Skeletal muscle tissue (tissue), 4 donors: Measurements from ENCODE around the gene CACNG3. TPM values are rescaled to one million over a fixed set of nuclear protein-coding genes. Genes with fewer than 3 reads are reported as not detected.

Source experiments
- H3K27ac ChIP-seq: one replicate; pipeline ENCODE4 v1.7.0; 2013; ENCODE audit warnings: mild to moderate bottlenecking, low read depth, low read length, inconsistent platforms
- H3K27me3 ChIP-seq, 3 donors: one replicate each; pipeline ENCODE4 v1.7.0; 2013; ENCODE audit warnings: low read length in 3 of 3; ENCODE audit not compliant: control insufficient read depth in 3 of 3, insufficient read depth in 3 of 3
- H3K36me3 ChIP-seq, 3 donors: one replicate each; pipeline ENCODE4 v1.7.0; 2013; ENCODE audit warnings: low read length in 3 of 3; ENCODE audit not compliant: control insufficient read depth in 3 of 3, insufficient read depth in 3 of 3
- H3K4me1 ChIP-seq, 3 donors: one replicate each; pipeline ENCODE4 v1.7.0; 2013; ENCODE audit warnings: low read length in 3 of 3, mild to moderate bottlenecking in 3 of 3; ENCODE audit not compliant: control insufficient read depth in 3 of 3, insufficient read depth in 3 of 3
- H3K4me3 ChIP-seq, 3 donors: one replicate each; pipeline ENCODE4 v1.7.0; 2013; ENCODE audit warnings: low read length in 3 of 3
- H3K9ac ChIP-seq, 3 donors: one replicate each; pipeline ENCODE4 v1.7.0; 2013; ENCODE audit warnings: low read length in 3 of 3, mild to moderate bottlenecking in 3 of 3, moderate library complexity in 2 of 3, low read depth in 1 of 3
- H3K9me3 ChIP-seq, 3 donors: one replicate each; pipeline ENCODE4 v1.7.0; 2013; ENCODE audit warnings: low read length in 3 of 3; ENCODE audit not compliant: control insufficient read depth in 3 of 3
- total RNA-seq: library from RNA; depleted of rRNA; stranded (reverse); fragments of >200 nt; gene quantifications from one replicate; pipeline ENCODE4 v1.2.3, GENCODE V29; 2014
- donor health status: Osteomylitis.

Gene CACNG3
- not detected for total RNA-seq

GRCh38 chr16:24255456-24256371, at the start of gene CACNG3:
Gene CACNG3, plus strand, starts transcription at chr16:24256335. Its CDS starts 420 bp downstream, at chr16:24256755.
- Histone ChIP-seq H3K9me3 (peaks cover 0 to 2% (median 0%) of the 10 kb centered on the region in 3 donors), H3K27ac (no peak within 1 kb of the TSS), H3K27me3 (peaks cover 12 to 16% (median 13%) of the 10 kb centered on the region in 3 donors), H3K36me3 (no peaks in the 10 kb centered on the region), H3K4me1 (no peaks in the 10 kb centered on the region), H3K4me3 (no peak within 1 kb of the TSS), H3K9ac (no peak within 1 kb of the TSS)

DNA sequence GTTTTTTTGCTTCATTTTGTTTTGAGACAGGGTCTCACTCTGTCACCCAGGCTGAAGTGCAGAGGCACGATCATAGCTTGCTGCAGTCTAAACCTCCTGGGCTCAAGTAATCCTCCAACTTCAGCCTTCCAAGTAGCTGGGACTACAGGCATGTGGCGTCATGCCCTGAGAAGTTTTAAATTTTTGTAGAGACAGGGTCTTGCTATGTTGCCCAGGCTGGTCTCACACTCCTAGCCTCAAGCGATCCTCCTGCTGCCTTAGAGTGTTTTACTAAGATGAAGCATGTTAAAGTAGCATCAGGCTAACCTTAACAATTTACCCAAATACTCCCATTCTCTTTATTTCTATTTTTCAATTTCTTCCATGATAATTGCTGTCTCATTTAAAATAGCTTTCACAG, 49.2 kb upstream of the CACNG3 start:
- Histone ChIP-seq H3K9me3 (no peaks in the 10 kb centered on the region), H3K4me3 (no peak overlapping the region), H3K27me3 (peaks cover 0 to 2% (median 0%) of the 10 kb centered on the region in 3 donors), H3K27ac (no peak overlapping the region), H3K4me1 (no peaks in the 10 kb centered on the region), H3K36me3 (no peaks in the 10 kb centered on the region), H3K9ac (no peak overlapping the region)

DNA sequence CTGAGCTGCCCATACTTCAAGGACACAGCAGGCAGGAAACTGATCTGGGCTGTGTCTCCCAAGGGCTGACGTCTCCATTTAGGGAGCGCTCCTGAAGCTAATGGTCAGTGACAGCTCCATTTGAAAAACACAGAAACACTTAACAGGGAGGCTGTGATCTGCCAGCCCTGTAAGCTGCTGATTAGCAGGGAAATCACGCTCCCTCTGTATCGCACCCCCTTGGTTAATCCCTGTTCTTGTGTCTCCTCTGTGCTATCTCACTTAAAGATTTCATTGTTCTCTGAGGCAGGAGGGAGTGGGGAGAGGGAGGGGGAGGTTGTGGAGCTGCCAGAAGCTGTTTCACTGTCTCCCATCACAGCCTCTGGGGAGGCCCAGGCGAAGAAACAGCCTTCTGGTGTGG, 47.4 kb upstream of the CACNG3 start:
- no peaks in the 10 kb centered on the region for H3K9me3 ChIP-seq
- H3K27me3 ChIP-seq: peaks cover 0 to 2% (median 0%) of the 10 kb centered on the region in 3 donors
- H3K27ac ChIP-seq: no peak overlapping the region
- H3K4me1 ChIP-seq: no peaks in the 10 kb centered on the region
- no peaks in the 10 kb centered on the region for H3K36me3 ChIP-seq
- no peak overlapping the region for H3K4me3 ChIP-seq
- H3K9ac ChIP-seq: no peak overlapping the region

DNA sequence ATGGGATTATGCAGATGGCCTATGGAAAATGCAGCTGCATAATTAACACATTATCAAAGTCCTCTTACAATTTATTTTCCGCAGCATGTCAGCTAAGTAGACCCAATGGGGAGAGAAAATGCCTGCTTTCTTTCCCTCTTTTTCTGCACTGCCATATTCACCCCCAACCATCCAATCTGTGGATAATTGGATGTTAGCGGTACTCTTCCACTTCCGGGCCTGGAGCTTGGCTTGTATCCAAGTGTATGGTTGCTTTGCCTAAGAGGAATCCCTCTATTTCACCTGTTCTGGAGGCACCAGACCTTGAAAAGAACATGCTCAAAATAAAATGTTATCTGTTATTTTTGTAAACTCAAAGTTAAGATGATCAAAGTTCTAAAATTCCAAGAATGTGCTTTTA, 41.1 kb upstream of the CACNG3 start:
- H3K27ac ChIP-seq: no peak overlapping the region
- no peak overlapping the region for H3K4me3 ChIP-seq
- H3K9me3 ChIP-seq: no peaks in the 10 kb centered on the region
- H3K27me3 ChIP-seq: peaks cover 0 to 3% (median 2%) of the 10 kb centered on the region in 3 donors
- no peak overlapping the region for H3K9ac ChIP-seq
- no peaks in the 10 kb centered on the region for H3K4me1 ChIP-seq
- no peaks in the 10 kb centered on the region for H3K36me3 ChIP-seq

DNA sequence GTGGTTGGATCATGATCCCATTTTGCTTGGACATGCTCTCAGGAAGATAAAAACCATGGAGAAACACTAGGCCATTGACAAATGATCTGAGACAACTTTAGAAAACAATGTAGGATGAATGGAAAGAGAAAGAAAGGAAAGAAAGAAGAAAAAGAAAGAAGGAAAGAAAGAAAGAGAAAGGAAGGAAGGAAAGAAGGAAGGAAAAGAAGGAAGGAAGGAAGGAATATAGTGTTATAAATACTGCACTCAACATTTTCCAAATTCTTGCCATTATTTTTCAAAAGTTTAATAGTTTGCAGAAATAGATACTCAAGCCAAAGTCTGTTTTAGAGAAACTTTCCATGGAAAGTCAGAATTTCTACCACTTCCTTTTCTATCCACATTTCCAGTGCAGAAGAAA, 39.2 kb upstream of the CACNG3 start:
- H3K27ac ChIP-seq: no peak overlapping the region
- H3K36me3 ChIP-seq: no peaks in the 10 kb centered on the region
- H3K4me1 ChIP-seq: no peaks in the 10 kb centered on the region
- no peak overlapping the region for H3K9ac ChIP-seq
- H3K4me3 ChIP-seq: no peak overlapping the region
- no peaks in the 10 kb centered on the region for H3K9me3 ChIP-seq
- H3K27me3 ChIP-seq: peaks cover 0 to 3% (median 0%) of the 10 kb centered on the region in 3 donors

GRCh38 chr16:24217461-24217860, 38.7 kb upstream of the CACNG3 start:
- H3K36me3 ChIP-seq: no peaks in the 10 kb centered on the region
- peaks cover 0 to 3% (median 0%) of the 10 kb centered on the region in 3 donors for H3K27me3 ChIP-seq
- no peak overlapping the region for H3K9ac ChIP-seq
- H3K27ac ChIP-seq: no peak overlapping the region
- no peaks in the 10 kb centered on the region for H3K4me1 ChIP-seq
- no peaks in the 10 kb centered on the region for H3K9me3 ChIP-seq
- no peak overlapping the region for H3K4me3 ChIP-seq

DNA sequence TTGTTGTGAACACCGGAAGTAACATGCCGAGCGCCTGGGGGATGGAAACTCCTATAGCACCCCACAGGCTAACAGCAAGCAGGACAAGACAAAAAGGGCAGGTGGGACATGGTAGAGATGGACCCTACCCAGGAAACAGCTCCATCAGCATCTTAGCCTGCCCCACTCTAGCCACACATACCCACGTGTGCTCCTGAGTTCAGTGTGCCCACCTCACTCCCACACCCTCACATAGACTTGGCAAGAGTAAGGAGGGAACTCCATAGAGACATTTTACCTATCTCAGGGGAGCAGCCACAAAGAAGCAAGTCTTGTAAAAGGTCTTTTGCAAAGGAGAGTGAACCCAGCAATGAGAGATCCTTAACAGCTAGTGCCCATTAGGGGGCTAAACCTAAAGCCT, 37.8 kb upstream of the CACNG3 start:
- no peak overlapping the region for H3K4me3 ChIP-seq
- H3K27ac ChIP-seq: no peak overlapping the region
- H3K4me1 ChIP-seq: no peaks in the 10 kb centered on the region
- H3K9ac ChIP-seq: no peak overlapping the region
- peaks cover 0 to 3% (median 0%) of the 10 kb centered on the region in 3 donors for H3K27me3 ChIP-seq
- H3K36me3 ChIP-seq: no peaks in the 10 kb centered on the region
- no peaks in the 10 kb centered on the region for H3K9me3 ChIP-seq

- no peak overlapping the region for H3K9ac ChIP-seq
- H3K4me3 ChIP-seq: no peak overlapping the region
- H3K36me3 ChIP-seq: no peaks in the 10 kb centered on the region
- no peaks in the 10 kb centered on the region for H3K4me1 ChIP-seq
- H3K27me3 ChIP-seq: peaks cover 0 to 3% (median 0%) of the 10 kb centered on the region in 3 donors
- H3K27ac ChIP-seq: no peak overlapping the region
- no peaks in the 10 kb centered on the region for H3K9me3 ChIP-seq
Measured at GRCh38 chr16:24221219-24221618, 34.9 kb upstream of the CACNG3 start.

- Histone ChIP-seq H3K27me3 (no peaks in the 10 kb centered on the region), H3K27ac (no peak overlapping the region), H3K36me3 (no peaks in the 10 kb centered on the region), H3K4me3 (no peak overlapping the region), H3K9ac (no peak overlapping the region), H3K4me1 (no peaks in the 10 kb centered on the region), H3K9me3 (no peaks in the 10 kb centered on the region)
Measured at GRCh38 chr16:24228514-24228913, 27.6 kb upstream of the CACNG3 start.

GRCh38 chr16:24232936-24233335, 23.2 kb upstream of the CACNG3 start:
- Histone ChIP-seq H3K9me3 (no peaks in the 10 kb centered on the region), H3K4me1 (no peaks in the 10 kb centered on the region), H3K27ac (no peak overlapping the region), H3K4me3 (no peak overlapping the region), H3K9ac (no peak overlapping the region), H3K36me3 (no peaks in the 10 kb centered on the region), H3K27me3 (no peaks in the 10 kb centered on the region)
